Measurements from ENCODE around the gene BAG2.

BAG2 gene

GRCh38 chr6:57215260-57215659 is 43.1 kb downstream of the BAG2 start:
- in situ Hi-C loops (cut with MboI; ENCODE audit: low pct_unique_long_range_greater_than_20kb, low sequenced_read_pairs, unreplicated experiment) = no loop called here
- TF ChIP-seq CTCF (IDR thresholded peaks at IDR 0.05; ENCODE audit: extremely low read depth, insufficient read depth, missing control alignments) = no peak
- DNase-seq (ENCODE audit: low spot score) = no peak

- in situ Hi-C loops (cut with MboI; ENCODE audit: low pct_unique_long_range_greater_than_20kb, low sequenced_read_pairs, unreplicated experiment) = no loop called here
- no peak for DNase-seq (ENCODE audit: low spot score)
- no peak for TF ChIP-seq CTCF (IDR thresholded peaks at IDR 0.05; ENCODE audit: extremely low read depth, insufficient read depth, missing control alignments)
Measured at GRCh38 chr6:57216235-57217101, 44.3 kb downstream of the BAG2 start.

GRCh38 chr6:57217270-57217669 is 45.1 kb downstream of the BAG2 start:
- no peak for DNase-seq (ENCODE audit: low spot score)
- TF ChIP-seq CTCF (IDR thresholded peaks at IDR 0.05; ENCODE audit: extremely low read depth, insufficient read depth, missing control alignments) = no peak
- in situ Hi-C loops (cut with MboI; ENCODE audit: low pct_unique_long_range_greater_than_20kb, low sequenced_read_pairs, unreplicated experiment) = no loop called here

GRCh38 chr6:57220083-57220703 is 48.1 kb downstream of the BAG2 start:
- no peak for DNase-seq (ENCODE audit: low spot score)
- in situ Hi-C loops (cut with MboI; ENCODE audit: low pct_unique_long_range_greater_than_20kb, low sequenced_read_pairs, unreplicated experiment) = no loop called here
- TF ChIP-seq CTCF (IDR thresholded peaks at IDR 0.05; ENCODE audit: extremely low read depth, insufficient read depth, missing control alignments) = no peak

GRCh38 chr6:57221191-57221935 is 49.2 kb downstream of the BAG2 start:
- TF ChIP-seq CTCF (IDR thresholded peaks at IDR 0.05; ENCODE audit: extremely low read depth, insufficient read depth, missing control alignments) = no peak
- peak; percentile 68 for DNase-seq (ENCODE audit: low spot score)
- in situ Hi-C loops (cut with MboI; ENCODE audit: low pct_unique_long_range_greater_than_20kb, low sequenced_read_pairs, unreplicated experiment) = no loop called here

- DNase-seq (ENCODE audit: low spot score) = peak; percentile 91
- in situ Hi-C loops (cut with MboI; ENCODE audit: low pct_unique_long_range_greater_than_20kb, low sequenced_read_pairs, unreplicated experiment) = no loop called here
- TF ChIP-seq CTCF (IDR thresholded peaks at IDR 0.05; ENCODE audit: extremely low read depth, insufficient read depth, missing control alignments) = no peak
Measured at GRCh38 chr6:57221936-57222742, 50.0 kb downstream of the BAG2 start, which contains the start of gene RAB23. TSS of gene RAB23 (minus strand) at chr6:57222307. CDS start at chr6:57210380, 11,927 bp downstream.

All from GM13977 (cell line).